Activated CD4-positive, CD25-positive, alpha-beta regulatory T cell (primary cell): Measurements from ENCODE around the gene KATNAL1.

Experiments
- DNase-seq, 4 experiments: peaks; one replicate each; lab custom pipeline; 2025; lab: John Stamatoyannopoulos, UW

The KATNAL1 gene

DNA sequence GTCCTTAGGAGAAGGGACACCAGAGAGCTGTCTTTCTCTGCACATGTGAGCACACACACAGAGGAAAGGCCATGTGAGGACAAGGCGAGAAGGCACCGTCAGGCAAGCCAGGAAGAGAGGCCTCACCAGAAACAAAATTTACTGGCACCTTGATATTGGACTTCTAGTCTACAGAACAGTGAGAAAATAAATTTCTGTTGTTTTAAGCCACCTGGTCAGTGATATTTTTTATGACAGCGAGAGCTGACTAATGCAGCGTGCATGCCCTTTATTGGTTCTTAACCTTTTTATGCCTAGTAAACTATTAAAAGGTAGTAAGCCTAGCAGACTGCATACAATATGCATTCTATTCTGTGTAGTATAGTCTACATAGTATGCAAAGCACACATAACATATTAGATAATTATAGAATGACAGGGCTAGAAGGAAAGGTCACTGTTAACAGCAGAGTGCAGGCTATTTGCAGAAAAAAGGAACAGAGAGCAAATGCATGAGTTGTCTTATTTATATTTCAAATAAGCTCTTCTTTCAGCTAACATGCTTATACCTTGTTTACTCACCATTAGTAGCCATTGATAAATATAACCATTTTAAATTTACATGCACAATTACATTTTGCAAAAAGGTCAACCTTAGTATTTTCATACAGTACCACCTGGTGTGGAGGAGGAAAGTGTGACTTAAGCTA lies 25.2 kb upstream of the KATNAL1 start:
- DNase-seq = no peak

DNA sequence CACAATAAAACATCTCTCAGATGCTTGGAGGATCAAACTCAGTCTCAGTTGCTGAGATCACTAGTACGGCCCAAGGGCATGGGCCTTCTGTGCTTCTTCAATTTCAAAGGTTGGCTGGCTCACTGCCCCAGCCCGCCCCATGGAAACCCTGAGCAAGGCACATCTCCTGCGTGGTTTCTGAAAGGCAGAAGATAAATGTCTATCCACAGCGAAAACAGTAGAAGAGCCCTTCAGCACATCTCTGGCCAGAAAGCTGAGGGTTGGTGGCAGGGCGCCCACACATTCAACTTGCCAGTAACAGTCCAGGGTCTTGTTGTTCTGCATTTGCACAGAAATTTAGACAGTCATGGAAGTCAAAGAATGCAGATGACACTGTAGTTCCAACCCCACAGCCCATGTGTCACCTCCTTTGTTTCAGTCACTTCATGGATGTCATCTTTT lies 24.0 kb upstream of the KATNAL1 start:
- DNase-seq = no peak

DNA sequence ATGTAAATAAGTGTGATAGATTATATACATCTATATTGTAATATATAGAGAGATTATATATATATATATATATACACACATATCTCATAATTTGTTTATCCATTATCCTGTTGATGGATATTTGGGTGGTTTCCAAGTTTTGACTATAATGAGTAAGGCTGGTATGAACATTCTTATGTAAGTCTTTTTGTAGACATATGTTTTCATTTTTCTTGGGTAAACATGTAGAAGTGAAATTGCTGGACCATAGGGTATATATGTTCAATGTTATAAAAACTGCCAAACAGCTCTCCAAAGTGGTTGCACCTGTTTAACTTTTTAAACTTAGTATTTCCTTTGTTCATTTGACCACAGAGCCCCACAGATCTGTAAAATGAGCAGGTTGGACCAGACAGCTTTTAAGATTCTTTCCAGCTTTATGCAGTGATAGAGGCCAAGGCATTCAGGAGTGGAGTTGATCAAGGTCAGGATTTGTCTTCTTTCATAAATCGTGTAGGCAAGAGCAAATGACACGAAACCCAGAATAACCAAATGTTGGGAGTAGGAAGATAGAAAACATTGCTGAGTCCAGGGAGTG lies 21.7 kb upstream of the KATNAL1 start:
- DNase-seq = no peak

DNA sequence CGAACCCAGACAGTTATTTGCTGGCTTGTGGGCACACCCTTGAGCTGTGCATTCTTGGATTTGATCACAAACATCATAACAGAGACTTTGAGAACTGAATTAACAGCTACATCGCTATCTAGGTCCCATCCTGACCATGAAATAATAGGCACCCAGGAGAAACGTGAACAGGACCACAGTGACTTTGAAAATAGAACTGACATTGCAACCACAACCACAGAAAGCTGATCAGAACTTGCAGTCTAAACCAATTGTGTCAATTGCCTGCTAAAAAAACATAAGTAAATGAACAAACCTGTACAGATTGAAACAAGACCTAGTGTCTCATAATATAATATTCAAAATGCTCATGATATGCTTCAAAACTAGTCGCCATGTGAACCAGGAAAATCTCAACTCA lies 18.3 kb upstream of the KATNAL1 start:
- DNase-seq = no peak

DNA sequence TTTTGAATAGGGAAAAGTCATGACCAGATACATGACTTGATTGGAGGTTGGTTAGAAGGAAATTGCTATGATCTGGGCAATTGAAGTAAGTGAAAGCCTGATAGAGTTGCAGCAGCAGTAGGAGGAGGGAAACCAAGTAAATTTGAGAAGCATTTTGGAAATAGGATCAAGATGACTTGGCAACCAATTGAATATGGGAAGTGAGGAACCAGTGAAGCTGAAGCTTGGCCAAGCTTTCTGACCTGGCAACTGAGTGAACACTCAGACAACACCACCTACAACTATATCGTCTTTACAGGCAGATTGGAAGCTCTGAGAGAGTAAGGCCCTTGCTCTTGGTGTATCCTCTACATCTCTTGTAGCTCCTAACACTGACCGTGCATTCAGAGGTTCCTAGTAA lies 16.2 kb upstream of the KATNAL1 start:
- DNase-seq = no peak

DNA sequence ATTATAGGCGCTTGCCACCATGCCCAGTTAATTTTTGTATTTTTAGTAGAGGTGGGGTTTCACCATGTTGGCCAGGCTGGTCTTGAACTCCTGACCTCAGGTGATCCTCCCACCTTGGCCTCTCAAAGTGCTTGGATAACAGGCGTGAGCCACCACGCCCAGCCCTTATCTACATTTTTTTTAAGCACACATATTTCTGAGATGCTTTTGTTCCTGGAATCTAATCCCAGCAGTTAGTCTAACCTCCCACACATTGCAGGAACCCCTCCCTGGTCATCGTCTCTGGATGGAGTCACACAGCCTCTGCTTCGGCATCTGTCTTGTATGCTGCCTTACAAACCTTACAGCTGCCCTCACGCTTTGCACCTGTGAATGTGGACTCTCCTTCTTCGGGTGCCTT lies 15.1 kb upstream of the KATNAL1 start:
- DNase-seq = no peak

DNA sequence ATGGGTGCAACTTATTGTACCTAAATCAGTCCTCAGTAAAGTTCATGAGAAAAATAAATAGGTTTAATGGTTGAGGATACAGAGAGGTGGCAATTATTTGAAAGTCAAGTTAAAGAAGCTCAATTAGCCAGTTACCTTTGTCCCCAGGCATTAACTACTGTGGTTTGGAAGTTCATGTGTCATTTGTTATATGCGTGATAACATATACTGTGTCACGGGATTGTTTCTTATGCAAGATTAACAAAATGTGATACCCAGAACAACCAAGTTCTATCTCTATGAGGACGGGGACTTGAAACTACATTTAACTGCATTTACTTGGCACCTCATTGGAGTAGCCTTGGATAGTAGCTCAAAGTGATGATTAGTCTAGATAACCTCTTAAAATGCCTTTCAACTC lies 13.9 kb upstream of the KATNAL1 start:
- DNase-seq = no peak

DNA sequence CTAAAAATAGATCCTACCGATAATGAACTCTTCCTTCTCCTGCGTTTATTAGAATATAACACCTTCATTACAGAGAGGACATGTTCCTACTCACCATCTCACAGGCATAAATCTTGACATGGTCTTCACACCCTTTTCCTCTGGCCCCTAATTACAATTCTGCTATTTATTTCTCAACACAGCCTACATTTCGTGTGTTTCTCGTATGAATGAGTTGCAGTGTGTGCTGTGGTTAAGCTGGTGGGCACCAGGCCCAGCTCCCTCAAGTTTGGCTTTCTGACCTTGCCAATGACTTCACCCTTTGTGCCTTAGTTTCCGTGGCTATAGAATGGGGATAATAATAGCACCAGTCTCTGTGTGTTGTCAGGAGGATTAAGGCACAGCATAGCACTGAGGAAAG lies 12.3 kb upstream of the KATNAL1 start:
- DNase-seq = no peak

DNA sequence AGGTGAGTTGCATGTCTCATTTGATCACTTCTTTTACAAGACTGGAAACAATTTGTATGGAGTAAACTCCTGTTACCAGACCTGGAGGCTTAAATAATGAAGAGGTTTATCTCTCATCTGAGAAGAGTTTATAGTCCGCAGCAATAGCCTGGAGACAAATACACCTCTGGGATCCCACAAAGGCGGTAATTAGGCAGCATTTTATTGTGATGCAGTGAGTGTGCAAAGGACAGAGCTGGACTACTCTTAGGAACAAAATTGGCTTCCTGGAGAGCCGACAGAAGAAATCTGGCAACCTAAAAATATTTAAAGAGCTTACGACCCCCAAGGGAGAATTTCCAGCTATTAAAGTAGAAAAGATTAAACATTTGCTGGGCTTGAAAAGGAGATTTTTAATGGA lies 11.8 kb upstream of the KATNAL1 start:
- DNase-seq = no peak

DNA sequence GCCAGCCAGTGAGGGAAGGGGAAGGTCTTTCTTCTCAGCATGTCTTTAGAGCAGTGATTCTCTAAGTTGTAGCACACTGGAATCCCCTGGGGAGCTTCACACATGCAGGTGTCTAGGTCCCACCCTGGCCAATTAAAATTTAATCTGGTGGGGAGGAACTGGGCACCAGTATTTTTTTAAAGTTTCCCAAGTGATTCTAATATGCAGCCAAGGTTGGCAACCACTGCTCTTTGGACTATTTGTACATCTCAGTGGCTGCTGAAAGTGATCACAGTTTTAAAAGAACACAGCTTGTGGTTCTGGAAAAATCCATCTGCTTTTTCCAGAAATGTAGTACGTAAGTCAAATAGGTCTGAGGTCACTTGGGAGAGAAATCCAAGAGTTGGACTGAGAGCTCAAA lies 10.7 kb upstream of the KATNAL1 start:
- no peak for DNase-seq

DNA sequence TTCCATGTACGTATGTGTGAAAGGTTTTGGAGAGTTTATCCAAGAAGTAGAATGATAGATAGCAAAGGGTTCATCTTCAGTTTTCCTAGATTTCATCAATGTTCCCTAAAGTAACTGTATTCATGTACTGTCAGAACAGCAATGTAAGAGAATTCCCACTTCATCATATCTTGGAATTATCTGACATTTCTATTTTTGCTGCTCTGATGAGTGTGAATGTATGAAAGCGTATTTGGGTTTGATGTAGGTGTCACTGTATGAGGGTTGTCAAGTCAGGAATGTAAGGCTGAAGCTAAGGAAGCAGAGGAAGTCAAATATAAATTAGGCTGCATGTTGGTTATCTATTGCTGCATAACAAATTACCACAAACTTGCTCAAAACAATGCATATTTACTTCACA lies 7.2 kb upstream of the KATNAL1 start:
- DNase-seq = no peak

DNA sequence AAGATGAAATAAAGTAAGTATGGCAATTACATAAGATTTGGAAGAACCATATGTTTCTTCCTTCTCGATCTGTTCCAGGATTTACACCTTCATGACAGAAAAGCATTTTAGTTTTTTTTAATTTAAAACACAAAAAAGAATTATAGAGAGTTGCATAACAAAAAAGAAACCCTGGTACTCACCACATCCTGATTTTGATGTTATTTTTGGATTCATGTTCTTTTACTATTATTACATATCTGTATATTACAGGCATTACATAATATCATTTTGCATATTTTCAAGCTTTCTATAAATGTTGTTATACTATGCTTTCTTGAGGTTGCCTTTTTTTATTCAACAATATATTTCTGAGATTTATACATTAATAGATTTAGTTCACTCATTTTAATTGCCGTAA lies 6.7 kb upstream of the KATNAL1 start:
- DNase-seq = no peak

DNA sequence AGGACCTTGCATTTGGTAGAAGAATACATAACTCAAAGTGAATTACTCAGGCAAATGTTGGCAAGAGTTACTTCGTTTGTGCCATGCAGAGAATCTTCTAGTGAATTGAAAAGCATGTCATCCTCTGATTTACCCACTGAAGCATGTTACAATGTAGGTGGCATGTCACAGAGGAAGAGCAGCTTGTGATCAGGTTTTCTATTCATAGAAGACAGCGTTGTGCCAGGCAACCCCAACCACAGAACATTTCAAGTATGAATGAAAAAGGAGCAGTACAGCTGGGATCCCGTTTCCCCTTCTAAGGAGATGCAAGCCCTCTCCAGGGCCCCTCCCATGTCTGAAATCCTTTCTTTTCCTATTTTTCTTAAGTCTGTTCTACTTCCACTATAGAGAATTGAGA lies 6.0 kb upstream of the KATNAL1 start:
- no peak for DNase-seq

DNA sequence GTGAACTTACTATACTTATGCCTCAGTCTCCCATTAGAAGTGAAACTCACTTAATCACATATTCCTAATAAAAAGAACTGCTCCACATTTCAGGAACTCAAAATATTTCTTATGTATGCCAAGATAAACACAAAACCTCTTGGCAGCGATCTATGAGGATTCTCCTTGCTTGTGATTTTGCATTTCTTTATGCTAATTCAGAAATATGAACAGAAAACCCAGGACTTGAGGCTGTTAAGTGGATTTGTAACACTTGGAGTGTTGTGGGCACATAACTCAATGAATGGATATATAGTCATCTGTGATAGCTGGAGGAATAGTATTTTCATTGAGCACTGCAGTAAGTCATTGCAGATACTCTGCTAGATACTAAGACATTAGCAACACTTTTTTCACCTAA lies 5.6 kb upstream of the KATNAL1 start:
- DNase-seq = no peak

DNA sequence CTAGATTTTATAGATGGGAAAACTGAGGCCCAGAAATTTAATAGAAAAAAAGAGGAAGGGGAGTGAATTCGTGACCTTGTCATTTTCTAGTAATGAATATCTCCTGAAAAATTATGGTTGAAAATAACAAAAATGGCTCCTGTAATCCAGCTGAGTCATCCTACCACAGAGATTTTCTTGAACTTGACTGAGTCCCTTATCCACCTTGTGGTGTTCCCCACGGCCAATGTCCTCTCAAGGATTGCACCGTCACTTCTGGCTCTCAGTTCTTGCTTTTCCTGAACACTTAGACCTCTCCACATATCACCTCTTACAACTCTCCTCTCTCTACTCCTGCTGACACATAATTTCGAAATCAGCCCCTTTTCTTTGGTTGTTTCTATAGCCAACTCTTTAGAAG lies 1.2 kb upstream of the KATNAL1 start:
- DNase-seq = no peak

DNA sequence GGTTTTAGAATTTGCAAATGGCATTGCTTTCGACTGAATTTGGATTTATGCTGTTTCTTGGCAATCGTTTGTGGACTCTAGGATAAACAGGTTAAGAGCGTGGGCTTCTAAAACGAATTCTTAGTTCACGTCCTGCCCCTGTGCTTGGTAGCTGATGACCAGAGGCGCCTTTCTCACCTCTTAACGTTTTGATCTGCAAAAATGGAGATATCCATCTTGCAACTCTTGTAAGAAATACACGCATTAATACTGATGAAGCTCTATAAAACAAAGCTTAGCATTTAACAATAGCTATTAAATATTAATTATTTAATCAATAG lies 580 bp upstream of the KATNAL1 start:
- DNase-seq = no peak

DNA sequence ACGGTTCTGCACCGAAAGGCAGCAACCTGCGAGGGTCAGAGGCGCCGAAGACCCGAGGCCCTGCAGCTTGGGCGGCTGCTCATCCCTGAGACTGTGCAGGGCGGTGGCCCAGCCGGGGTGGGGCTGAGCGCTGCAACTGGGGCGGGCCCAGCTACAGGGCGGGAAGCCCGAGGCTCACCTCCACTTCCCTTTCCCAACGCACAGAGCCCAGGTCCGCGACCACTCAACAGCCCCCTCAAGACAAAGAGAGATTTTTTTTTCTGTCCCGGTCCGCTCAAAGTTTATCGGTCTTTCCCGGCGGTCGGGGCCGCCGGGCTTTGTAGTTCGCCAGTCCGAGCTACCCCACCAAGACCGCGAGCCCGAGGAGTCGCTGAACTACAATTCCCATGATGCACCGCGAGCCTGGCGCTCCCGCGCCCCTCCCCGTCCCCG lies 573 bp downstream of the KATNAL1 start:
- DNase-seq = peak; percentile 81 to 83 (median 83)

DNA sequence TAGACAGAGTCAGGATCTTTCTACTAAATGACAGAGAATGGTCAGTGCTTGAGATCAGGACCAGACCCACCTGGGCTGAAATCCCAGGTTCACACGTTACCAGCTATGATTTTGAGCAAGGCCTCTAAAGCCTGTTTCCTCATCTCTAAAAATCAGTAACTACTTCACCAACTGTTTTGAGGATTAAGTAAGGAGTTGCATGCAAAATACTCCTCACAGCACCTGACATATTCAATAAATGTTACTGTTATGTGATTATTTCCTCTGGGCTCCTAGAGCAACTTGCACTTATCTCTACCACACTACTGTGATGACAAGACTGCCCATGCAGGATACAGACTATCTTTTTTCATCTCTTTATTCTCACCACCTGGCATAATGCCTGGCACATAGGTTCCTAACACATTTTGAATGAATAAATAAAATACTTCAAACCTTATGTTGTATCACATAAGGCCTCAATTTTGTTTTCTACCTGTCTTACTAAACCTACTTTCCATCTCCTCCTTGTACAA lies 1.8 kb downstream of the KATNAL1 start:
- DNase-seq = no peak

DNA sequence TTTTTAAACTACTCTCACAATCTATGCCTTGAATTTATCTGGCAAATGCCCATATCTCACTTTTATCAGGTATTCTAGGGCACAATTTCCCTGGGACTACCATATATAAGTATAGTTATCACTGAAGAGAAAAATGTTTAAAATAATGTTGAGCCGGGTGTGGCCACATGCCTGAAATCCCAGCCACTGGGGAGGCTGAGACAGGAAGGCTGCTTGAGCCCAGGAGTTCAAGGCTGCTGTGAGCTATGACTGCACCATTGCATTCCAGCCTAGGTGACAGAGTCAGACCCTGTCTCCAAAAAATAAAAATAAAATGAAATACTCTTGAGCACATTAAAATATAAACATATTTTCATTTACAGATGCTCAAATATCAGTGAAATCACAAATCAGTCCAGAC lies 4.1 kb downstream of the KATNAL1 start:
- DNase-seq = no peak

DNA sequence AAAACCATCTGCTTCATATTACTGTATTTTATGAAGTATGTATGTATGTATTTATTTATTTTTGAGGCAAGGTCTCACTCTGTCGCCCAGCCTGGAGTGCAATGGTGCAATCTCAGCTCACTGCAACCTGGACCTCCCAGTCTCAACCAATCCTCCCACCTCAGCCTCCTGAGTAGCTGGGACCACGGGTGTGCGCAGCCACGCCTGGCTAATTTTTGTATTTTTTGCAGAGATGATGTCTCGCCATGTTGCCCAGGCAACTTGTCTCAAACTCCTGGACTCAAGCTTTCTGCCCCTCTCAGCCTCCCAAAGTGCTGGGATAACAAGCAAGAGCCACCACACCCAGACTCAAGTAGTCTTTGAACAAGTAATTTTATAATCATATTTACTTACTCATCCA lies 5.5 kb downstream of the KATNAL1 start:
- DNase-seq = no peak

DNA sequence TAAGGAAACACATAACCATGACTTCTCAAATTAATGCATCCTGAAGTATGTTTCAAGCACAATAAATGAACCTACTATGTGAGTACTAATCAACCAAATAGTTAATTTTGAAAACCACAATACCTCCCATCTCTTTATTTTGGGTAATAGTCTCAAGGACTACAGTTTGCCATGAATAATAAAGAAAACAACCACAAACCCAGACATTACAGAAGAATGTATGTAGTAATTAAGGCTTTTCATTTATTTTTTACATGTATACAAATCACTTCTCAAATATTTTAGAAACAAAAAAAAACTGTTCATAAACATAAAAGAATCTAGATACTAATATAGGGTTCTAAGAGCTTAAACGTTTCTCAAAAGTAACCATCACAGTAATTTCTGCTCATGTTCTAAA lies 6.8 kb downstream of the KATNAL1 start:
- no peak for DNase-seq

DNA sequence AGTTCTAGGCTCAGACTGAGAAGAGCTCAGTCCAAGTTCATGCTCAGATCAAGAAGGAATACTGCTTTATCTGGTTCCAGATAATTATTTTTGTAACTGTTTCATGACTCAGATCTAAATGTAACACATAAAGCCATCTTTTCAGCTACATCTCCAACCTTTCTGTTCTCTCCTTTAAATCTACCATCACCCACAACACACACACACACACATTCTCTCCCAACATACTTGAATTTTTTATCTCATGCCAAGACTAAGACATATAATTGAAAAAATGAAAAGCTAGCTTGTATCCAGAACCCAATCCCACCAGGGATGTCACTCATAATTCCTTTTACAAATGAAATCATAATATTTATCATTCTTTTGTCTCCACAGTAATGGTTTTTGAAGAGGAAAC lies 7.6 kb downstream of the KATNAL1 start:
- DNase-seq = no peak

DNA sequence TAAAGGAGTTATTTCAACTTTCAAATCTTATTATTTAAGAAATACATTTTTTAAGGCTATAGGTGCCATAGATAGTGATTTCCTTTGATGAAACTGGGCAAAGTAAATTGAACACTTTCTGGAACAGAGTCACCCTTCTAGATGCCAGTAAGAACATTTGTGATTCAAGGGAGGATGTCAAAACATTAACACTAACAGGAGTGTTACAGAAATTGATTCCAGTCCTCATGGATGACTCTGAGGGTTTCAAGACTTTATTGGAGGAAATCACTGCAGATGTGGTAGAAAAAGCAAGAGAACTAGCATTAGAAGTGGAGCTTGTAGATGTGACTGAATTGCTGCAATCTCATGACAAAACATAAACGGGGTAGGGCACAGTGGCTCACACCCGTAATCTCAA lies 12.2 kb downstream of the KATNAL1 start:
- no peak for DNase-seq

DNA sequence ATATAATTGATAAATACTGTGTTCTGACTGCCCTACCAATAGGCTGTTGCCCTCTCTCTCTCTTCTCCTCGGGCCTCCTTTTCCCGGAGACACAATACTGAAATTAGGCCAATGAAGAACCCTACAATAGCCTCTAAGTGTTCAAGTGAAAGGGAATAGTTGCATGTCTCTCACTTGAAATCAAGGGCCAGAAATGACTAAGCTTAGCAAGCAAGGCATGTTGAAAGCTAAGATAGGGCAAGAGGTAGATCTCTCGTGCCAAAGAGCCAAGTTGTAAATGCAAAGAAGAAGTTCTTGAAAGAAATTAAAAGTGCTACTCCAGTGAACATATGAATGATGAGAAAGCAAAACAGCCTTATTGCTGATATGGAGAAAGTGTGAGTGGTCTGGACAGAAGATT lies 13.3 kb downstream of the KATNAL1 start:
- no peak for DNase-seq
